Stimulated activated CD4-positive, alpha-beta T cell treated with anti-CD3 and anti-CD28 coated beads, Interleukin-12 subunit alpha, Interleukin-12 subunit beta, amount 100 ng/mL, for 4 hours (primary cell): ENCODE measurements around the gene EN2.

Experiments used
- DNase-seq: peaks from one replicate; pipeline ENCODE4 v3.0.0-alpha.2; 2020

Gene EN2

DNA sequence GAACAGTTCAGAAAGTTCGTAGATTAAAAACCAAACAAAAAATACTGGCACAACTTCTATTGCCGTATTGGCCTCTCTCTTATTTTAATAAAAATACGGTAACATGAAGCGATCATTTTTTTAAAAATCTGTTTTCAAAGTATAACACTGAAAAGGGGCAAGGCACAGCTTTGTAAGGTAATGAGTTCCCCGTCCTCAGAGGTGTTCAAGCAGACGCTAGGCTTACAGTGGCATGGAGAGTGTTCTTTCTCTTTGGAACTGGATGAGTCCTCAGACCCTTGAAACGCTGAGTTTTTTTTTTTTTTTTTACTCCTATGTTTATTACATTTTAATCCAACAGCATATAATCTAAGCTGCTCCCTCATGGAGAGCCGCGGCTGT is 7.8 kb downstream of the EN2 start:
- DNase-seq = no peak

DNA sequence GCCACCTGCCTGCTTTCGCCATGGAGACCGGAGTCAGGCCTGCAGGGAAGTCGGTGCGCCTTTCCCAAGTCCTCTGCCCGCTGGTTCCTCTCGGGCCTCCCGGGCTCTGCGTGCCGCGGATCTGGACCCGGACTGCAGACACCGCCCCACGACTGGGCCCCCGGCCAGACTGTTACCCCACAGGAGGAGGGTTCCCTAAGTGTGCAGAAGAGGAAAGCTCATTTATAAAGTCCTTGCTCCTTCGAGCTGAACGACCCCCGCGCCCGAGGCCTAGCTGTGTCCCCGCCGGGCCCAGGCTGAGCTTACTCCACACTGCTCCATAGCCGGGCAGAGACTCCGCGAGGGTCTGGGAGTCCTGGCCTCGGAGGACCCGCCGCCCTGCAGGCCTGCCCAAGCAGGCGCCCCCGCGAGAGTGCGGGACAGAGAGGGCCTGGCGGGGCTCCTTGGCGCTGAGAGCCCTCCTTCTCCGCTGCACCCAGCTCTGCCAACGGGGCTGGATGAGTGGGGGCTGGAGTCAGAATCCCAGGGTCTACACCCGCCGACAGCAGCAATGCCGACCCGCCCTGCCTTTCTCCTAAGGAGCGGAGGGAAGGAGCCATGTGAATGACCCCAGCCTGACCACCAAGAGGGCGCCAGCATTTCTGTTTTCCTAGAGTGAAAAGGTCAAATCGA is 8.3 kb downstream of the EN2 start:
- no peak for DNase-seq

DNA sequence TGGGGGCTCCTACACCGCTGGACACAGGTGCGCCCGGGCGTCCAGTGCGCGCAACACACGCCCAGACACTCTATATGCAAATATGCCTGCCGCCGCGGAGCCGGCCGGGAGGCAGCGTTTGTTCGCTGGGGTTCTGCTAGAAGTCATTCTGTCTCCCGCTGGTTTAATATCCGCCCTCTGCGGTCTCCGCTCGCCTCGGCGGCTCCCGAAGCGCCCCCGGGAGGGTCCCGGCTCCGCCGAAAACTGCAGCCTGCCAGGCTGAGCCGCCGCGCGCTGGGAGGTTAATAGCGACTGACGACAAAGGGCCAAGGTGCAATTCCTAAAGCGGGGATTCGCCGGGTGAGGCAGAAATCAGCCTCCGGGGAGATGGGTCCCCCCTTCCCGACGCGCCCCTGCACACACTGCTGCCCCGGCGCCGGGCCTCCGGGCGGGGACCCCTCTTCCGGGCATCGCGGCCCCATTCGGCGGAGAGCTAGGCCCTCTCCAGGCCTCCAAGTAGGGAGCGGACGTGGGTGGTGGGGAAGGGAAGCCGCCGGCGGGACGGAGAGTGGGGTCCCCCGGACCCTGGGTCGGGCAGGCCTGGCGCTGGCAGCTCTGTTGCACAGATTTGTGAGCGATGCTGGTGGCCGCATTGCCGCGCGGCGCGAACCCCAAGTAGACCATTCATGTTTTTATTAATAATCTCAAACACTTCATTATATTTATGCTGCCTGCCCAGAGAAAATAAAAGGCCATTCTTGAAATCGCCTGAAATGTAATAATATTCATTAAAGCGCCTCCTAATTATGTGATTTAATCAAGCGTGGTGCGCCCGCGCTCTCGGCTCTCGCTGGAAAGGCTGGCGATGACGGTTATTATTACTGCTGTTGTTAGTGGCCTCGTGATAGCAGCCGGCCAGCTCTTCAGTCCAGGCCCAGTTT is 9.1 kb downstream of the EN2 start:
- DNase-seq = no peak

DNA sequence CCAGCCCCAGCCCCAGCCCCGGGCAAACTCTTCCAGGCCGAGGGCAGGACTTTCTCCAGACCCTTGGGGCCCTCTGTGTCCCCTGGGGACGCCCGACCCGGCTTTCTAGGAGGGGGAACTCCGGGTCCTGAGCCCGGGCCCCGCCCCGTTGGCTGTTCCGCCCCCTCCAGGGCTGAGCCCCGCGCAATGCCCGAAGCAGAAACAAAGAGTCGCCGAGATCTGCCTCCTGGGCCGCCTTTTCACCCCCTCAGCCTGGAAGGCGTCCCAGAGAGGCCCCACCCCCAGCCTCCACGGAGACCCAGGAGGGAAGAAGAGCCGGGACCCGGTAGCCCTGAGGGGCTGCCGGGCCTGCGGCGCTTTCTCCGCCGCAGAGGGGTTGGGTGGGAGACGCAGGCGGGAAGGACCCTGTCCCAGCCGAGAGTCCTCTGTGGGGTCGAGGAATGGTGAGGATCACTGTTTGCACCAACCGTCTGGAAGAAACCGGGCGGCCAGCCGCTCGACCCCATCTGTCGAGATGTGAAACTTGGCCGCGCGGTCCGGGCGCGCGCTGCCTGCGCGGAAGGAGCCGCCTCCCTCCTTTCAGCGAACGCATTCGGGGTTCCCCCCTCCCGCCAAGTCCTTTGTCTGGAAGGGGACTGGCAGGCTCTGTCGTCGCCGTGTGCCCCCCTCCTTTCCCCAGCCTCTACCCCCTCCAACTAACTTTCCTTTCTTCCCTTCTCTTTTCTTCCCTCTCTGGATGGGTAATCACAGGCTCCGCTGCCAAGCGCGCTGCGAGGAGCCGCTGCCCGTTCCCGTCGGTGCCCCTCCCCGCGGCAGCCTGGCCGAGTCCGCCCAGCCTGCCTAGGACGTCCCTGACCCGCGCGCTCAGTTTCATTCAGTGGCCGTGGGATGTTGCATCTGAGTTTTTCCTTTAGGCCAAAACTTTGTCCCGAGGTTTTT is 10.2 kb downstream of the EN2 start:
- no peak for DNase-seq

DNA sequence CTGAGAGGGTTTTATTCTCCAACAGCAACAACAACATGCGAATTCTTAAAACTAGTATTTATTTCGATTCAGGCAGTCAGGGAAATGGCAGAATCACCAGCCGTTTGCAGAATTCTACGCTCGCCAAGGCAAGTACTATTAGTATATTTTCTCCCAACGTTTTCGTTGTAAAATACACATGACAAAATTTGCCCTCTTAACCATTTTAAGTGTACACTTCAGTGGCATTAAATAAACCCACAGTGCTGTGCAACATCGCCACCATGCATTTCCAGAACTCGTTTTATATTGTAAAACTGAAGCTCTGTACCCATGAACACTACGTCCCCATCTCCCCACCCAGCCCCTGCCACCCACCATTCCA is 10.8 kb downstream of the EN2 start:
- DNase-seq = no peak

DNA sequence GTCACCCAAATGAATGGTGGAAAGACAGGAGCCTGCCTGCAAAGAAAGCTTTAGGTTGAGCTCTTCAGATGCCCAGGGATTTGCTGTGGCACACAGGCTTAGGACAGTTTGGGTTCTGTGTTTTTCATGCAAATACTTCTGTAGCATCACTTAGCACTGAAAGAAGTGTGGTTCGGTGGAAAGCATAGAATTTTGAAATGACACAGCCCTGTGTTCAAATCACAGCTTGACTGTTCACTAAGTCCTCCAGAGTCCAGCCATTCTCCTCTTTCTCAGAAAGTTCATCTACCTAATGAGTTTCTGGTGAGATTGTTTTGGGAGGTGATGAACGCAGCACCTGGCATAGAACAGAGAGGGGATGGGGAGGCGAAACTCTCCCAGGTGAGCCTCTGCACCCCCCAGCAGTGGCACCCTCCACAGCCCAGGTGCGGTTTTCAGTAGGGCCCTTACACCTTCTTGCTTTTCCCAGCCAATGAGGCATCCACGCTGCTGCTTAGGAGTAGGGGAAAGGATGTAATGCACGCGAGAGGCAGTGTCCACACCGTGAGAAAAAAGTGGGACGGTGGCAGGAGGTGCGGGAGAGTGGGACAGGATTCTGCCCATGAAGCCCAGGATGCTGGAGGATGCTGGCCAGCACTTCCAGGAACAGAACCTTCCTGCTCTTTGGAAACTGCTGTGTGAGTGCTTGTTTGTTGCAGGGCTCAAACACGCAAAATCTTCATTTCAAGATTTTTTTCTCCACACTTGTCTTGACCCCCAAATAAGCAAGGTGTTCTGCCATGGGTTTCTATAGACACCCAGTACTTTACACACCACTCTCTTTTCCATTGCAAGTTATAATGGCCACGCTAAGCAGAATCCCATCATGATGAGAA is 11.6 kb downstream of the EN2 start:
- no peak for DNase-seq

DNA sequence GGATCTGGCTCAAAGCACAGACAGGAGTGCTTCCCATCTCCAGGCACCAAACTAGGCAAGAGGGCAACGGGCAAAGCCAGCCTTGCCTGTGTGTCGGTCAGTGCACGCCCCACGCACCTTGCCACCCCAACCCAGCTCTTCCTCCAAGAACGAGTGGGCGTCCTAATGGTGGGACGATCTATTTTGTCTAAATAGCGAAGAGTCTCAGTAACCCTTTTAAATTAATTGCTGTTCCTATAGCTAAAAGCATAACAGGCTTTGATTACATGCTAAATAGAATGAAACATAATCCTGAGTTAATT is 12.2 kb downstream of the EN2 start:
- DNase-seq = no peak

DNA sequence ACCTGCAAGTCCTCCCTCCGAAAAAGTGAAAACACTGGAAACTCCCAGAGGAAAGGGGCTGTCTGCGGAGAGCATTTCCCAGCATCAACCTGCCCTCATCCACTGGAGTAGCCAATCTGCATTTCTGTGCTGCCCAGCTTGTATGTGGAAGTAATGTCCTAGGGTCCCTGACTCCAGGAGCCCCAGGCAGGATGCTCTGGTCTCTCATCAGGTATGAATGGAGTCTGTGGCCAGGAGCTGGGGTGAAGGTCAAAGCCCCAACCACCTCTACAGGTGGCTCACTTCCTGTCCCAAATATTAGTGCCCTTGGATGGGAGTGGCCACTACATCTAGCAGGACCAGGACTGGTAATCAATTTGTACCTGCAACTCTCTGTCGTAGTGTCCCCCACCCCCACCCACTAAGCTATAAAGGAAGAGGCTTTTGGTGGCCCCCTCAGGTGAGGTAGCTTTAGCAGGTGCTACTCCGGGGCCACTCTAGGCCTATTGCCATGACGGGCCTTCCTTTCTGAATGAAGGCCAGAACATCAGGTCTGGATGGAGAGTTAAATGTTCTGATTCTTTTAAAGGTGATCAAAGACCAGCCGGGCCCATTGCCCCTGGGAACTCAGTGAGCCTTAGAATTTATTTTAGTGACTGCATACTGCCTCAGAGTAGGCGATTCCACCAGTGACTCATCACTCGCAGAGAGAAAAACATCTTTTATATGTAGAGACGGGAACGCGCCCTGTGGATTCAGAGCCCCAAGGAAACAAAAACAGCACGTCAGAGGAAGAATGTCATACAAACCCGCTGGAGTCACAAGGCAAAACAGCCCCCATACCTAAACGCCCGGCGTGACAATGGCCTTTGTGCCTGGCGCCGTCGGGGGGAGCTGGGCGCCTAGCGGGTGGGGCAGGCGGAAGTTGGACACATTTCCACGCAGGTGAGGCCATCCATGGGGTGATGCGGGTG is 13.0 kb downstream of the EN2 start:
- no peak for DNase-seq

DNA sequence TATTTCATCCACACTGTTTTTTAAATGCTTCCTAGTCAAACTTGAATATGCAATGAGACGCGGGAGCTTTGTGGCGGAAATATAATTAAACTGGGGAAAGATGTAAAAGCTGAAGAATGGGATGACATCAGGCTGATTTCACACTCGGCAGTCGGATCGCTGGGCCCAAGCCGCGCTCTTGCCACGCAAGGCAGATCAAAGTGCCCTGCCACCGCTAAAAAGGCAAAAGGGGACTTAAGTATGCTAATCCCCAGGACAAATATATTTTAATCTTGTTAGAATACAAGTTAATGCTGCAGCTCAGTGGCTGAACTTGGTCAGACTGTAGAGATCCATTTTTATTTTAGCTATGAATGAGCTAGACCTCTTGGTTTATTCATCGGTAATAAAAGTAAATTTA is 13.8 kb downstream of the EN2 start:
- DNase-seq = no peak

DNA sequence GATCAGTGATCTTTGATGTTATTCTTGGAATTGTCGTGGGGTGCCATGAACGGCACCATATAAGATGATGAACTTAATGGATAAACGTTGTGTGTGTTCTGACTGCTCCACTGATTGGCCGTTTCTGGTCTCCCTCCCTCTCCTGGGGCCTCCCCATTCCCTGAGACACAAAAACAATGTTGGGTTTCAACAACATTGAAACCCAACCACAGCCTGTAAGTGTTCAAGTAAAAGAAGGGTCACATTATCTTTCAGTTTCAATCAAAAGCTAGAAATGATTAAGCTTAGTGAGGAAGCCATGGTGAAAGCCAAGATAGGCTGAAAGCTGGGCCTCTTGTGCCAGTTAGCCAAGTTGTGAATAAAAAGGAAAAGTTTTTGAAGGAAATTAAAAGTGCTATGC is 19.5 kb downstream of the EN2 start:
- DNase-seq = no peak

DNA sequence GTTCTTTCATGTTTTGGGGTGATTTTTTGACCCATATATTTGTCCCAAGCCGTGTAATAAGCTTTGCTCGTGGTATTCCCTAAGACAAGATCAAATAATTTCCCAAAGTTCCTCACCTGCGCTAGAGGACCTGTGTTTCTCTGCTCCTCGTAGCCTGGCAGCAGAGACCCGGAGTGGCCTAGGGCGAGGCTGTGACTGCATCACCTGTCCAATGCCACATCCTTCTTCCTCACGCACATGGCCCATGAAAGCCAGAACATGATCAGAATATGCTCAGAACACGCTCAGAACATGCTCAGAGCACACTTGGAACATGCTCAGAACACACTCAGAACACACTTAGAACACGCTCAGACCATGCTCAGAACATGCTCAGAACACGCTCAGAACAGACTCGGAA is 23.8 kb downstream of the EN2 start:
- DNase-seq = no peak

DNA sequence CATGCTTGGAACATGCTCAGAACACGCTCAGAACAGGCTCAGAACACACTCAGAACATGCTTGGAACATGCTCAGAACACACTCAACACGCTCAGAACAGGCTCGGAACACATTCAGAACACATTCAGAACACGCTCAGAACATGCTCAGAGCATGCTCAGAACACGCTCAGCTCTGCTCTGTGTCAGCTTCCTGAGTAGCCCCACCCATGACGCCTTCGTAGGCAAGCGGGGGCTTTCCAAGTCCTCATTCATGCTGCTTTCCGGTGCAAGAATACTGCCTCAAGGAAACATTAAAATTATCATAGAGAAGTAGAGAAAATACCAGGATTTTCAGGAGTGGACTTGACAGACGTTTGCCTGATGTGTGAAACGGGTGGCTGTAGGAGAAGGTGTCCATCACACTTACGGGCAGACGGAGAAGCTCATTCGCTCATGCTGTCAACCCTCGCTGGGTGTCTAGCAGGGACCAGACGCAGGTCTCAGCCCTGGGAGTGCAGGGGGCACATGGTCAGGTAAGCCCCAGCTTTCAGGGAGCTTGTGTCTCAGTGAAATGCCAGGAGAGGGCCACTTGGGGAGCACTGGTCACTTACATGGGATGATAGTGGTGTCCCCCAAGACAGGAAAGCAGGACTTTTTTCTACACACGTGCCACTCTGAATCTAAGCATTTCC is 24.7 kb downstream of the EN2 start:
- DNase-seq = no peak

DNA sequence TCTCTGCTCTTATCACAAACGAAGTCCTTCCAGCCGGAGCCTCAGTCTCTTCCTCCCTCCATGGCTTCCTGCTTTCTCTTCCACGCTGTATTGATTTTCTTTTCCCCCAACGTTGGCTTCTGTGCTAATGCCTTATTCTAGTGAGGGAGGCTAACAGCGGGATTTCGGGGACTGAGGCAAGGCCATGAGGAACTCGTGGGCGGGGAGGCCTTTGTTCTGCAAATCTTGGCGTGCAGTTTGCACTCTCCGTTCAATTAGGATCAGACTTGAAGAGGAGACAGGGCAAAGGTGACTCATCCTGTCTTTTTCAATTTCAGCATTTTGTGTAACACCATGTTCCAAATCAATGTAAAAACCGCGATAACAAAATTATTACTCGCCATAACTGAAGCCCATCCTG is 25.3 kb downstream of the EN2 start:
- DNase-seq = no peak

DNA sequence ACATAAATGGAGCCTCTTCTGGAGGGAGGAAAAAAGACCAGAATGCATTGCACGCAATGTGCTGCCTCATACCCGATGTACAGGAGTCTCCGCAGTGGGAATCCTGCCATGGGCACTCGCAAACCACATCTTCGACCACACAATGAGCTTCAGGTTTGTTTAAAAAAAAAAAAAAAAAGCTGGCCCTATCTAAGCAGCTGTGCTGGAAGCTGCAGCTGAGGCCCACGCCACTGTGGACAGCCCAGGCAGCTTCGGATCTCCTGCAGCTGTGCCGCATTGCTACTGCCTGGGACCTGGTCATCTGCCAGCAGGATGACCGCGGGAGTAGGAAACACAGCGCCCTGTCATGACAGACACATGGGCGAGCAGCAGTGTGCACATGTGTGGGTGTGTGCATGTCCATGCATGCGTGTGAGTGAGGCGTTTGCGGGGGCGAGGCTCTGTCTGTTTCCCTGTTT is 26.0 kb downstream of the EN2 start:
- no peak for DNase-seq

DNA sequence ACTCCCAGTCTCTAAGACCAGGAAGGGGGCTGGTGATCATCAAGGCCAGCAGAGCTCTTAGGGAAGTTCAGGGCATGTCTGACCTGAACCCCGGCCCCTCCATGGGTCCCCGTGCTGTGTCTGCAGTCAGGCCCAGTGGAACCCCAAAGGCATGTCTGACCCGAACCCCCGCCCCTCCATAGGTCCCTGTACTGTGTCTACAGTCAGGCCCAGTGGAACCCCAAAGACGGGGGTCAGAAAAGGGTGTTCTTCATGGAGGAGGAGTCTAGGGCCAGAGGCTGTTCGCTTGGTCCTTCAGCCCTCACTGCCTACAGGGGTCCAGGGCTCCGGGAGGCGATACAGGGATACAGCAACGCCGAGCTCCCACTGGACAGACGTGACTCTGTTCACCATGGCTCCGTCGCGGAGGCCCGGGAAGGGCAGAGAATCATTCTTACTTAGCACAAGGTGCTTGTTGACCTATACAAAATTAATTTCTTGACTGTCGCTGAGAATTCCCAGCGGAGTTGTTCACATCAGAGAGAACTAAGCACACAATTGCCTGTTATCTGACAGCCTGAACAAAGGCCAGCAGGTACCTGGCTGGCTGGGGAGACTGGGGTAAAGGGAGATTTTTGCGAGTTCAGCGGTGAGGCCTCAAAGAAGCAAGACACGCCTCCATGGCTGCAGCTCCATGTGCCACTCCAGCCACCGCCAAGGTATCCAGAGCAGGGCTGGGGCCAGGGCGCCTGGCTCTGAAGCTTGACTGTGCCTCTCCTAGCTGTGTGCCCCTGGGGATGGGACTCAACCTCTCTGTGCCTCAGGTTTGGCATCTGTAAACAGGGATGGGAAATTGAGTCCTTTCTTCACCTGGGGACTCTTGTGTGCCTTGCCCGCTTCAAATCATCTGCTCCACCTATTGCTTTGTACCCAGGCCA is 26.8 kb downstream of the EN2 start:
- DNase-seq = no peak

DNA sequence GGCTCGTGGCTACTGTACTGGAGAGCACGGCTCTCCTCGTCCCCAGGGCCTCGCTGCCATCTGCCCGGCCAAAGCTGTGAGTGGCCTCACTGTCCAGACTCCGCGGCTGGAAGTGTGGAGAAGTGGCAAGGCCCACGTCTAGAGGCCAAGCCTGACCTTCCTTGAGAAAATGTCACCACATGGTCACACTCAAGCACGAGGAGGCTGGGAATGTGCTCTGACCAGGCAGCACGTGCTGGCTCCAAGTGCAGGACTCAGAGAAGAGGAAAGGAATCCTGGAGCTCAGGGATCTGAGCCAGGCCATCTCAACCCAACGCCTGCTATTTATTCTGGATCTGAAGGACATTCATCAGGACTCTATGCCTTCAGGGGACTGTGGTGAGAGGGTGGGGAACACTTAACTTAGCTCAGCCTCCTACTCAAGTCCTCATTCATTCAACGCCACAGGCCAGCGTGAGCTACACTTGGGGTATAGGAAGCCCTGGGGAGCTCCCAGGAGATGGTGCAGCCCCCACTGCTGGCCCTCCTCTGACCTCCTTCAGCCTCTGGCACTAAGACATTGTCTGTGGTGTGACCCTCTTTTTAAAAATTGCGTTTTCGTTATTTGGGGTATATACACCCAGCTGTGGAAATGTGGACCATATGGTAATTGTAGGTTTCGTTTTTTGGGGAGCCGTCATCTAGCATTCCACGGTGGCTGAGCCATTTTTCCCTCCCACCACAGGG is 29.0 kb downstream of the EN2 start:
- no peak for DNase-seq

DNA sequence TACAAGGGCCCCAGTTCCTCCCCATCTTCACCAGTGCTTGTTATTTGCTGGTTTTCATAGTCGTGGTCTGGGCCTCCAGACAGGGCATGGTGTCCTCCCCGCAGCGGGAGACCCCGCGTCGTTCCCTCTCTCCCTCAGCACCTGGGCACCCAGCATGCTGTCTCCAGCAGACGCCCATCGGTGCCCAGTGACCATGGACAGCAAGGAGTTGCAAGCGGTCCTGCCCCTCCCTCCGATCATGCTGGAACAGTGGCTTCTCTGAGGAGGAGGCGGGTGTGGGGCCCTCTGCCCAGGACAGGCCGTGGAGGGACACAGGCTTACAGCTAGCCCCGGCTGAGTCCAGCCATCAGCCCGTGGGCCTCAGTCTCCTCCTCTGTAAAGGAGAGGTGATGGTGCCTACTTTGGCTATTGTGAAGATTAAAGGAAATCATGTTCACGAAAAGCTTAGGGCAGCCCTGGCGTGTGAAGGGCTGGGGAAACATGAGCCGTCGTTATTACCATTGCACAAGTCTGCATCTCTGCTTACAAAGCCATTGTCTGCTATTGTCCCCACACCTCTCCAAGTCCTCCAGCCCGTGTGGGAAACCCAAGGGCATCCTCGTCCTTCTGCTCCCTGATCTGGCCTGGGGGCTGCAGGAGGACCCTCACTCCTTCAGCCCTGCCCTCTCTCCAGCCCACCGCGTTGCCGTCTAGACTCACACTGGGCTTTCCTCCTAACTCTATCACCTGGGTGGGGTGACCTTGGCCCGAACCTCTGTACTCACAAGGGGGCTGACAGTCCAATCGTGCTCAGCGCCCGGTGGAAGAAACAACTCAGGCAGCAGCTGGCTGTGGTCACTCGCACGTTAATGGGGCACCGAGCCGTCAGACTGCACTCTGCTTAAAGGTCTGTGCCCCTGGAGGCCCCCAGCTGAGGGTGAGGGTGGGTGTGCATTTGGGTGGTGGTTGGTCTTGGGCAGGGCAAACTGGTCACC is 29.9 kb downstream of the EN2 start:
- DNase-seq = no peak
